Stimulated activated CD8-positive, alpha-beta memory T cell treated with anti-CD3 and anti-CD28 coated beads, Interleukin-7, amount 100 ng/mL, for 1 hour (primary cell): ENCODE data around the gene RAB29.

Experiments
- DNase-seq, 2 donors: peaks; one replicate each; pipeline ENCODE4 v3.0.0-alpha.2; 2020; ENCODE audit warnings: low read depth in 2 of 2

RAB29 gene

GRCh38 chr1:205794011-205794730, 18.9 kb upstream of the RAB29 start:
- DNase-seq = no peak

GRCh38 chr1:205792961-205793673, 17.8 kb upstream of the RAB29 start:
- DNase-seq = no peak

GRCh38 chr1:205792481-205792881, 17.2 kb upstream of the RAB29 start:
- DNase-seq = no peak

- DNase-seq = peak in 1 of 2 donors; percentile 31
These were observed 16.4 kb upstream of the RAB29 start for GRCh38 chr1:205791568-205792180.

- DNase-seq = no peak
These were observed 12.1 kb upstream of the RAB29 start for GRCh38 chr1:205787287-205787916.

GRCh38 chr1:205786601-205787000, 11.3 kb upstream of the RAB29 start:
- DNase-seq = no peak

- DNase-seq = no peak
These were observed 10.2 kb upstream of the RAB29 start for GRCh38 chr1:205785446-205785845.

- DNase-seq = no peak
These were observed 8.6 kb upstream of the RAB29 start for GRCh38 chr1:205783904-205784303.

GRCh38 chr1:205783433-205783795, 8.1 kb upstream of the RAB29 start:
- DNase-seq = no peak

GRCh38 chr1:205782627-205783432, 7.5 kb upstream of the RAB29 start:
- no peak for DNase-seq

GRCh38 chr1:205780335-205780734, 5.1 kb upstream of the RAB29 start:
- no peak for DNase-seq

GRCh38 chr1:205777994-205778393, 2.7 kb upstream of the RAB29 start:
- DNase-seq = no peak

GRCh38 chr1:205775717-205776056, 405 bp upstream of the RAB29 start:
- no peak for DNase-seq

GRCh38 chr1:205774198-205775014, 876 bp downstream of the RAB29 start:
- peak; percentile 6 to 19 for DNase-seq

- no peak for DNase-seq
These were observed 2.7 kb downstream of the RAB29 start for GRCh38 chr1:205772607-205773032.

- no peak for DNase-seq
These were observed 4.7 kb downstream of the RAB29 start for GRCh38 chr1:205770618-205771017.

GRCh38 chr1:205769641-205770365, 5.5 kb downstream of the RAB29 start:
- DNase-seq = no peak

- no peak for DNase-seq
These were observed 8.0 kb downstream of the RAB29 start for GRCh38 chr1:205767248-205767647.

- DNase-seq = no peak
These were observed 8.7 kb downstream of the RAB29 start for GRCh38 chr1:205766570-205766969.

- DNase-seq = no peak
These were observed 9.2 kb downstream of the RAB29 start for GRCh38 chr1:205766038-205766437.
